ENCODE measurements around the gene TMIGD3.

The TMIGD3 gene

DNA sequence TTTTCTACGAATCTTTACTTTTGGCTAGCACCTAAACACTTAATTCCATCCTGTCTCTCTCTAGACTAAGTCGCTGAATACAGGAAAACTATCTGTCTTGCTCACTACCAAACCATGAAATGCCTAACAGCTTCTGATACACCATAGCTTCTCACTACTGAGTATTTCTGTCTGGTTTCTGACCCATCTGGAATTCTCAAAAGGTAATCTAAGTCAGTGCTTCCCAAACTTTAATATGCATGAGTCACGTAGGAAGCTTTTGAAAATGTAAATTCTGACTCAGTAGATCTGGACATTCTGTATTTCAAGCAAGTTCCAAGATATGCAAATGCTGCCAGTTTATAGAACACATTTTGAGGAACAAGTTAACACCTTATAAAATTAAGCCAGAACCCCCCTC, 66.7 kb downstream of the TMIGD3 start:
- peaks cover 33% of the 10 kb centered on the region for H3K36me3 ChIP-seq (ENCODE audit: insufficient read depth, low read length)
- H3K4me1 ChIP-seq (ENCODE audit: insufficient read depth, low read length): no peaks in the 10 kb centered on the region
- H3K9me3 ChIP-seq (ENCODE audit: control insufficient read depth, insufficient read depth, low read length): no peaks in the 10 kb centered on the region
- no peak overlapping the region for H3K9ac ChIP-seq (ENCODE audit: low read depth, low read length)

Measured in ES-I3 (cell line).